Measurements from ENCODE around the gene CDH5. TPM values are rescaled to one million over a fixed set of nuclear protein-coding genes. Genes with fewer than 3 reads are reported as not detected.

Gene CDH5
- polyA plus RNA-seq, 1 of the 3 experiments (the other 2 are of a cell fraction) = not detected

DNA sequence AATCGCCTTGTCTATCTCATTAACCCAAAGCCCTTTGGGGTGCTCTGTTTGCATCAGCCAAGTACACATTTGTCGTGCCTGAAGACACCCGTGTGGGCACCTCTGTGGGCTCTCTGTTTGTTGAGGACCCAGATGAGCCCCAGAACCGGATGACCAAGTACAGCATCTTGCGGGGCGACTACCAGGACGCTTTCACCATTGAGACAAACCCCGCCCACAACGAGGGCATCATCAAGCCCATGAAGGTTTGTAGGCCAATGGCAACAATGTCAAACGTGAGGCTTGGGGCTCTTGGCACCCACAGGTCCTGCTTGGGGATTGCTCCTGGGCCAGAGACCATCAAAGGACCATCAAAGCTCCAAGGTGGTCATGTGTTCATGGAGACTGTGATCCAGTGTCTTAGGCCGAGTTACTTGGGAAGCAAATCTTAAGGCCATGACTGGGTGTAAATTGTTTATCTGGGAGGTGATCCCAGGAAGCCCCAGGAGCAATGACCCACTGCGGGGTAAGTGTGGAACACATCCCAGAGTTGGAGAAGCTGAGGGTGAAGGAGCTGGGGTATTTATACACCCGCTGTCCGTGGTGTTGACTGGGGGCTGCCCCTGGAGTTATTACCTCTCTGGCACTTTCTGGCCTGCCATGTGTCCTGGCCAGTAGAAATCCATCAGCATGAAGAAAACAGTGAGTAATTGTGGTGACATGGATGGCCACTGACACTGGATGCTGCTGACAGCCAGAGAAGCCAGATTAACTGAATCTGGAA is 24.0 kb downstream of the CDH5 start:
- no peaks in the 10 kb centered on the region for H4K20me1 ChIP-seq (ENCODE audit: insufficient read depth)
- ChIA-PET POLR2A (no interaction called here), CTCF (interaction anchor here (1.8 kb wide), 1 partner anchor 17 kb away, joined by 7 read pairs; no protein-coding TSS in a partner anchor)
- no peaks in the 10 kb centered on the region for H3F3A ChIP-seq (replicated peaks; ENCODE audit: insufficient read depth)
- DNase-seq = no peak
- H3K9ac ChIP-seq = no peak overlapping the region
- H3K4me3 ChIP-seq (ENCODE audit: low read depth in 2 of 2, low read length in 1 of 2) = no peak overlapping the region
- H3K36me3 ChIP-seq (replicated peaks in 1 of 2; ENCODE audit: control insufficient read depth in 1 of 2, insufficient read depth in 2 of 2, low read length in 1 of 2) = no peaks in the 10 kb centered on the region
- no peaks in the 10 kb centered on the region for H3K79me2 ChIP-seq (ENCODE audit: insufficient read depth)
- no peaks in the 10 kb centered on the region for H3K9me3 ChIP-seq
- WGBS (ENCODE audit: low lambda C conversion rate) = 67% methylated on average over 14 of the region's 14 CpGs
- no peaks in the 10 kb centered on the region for H3K4me1 ChIP-seq (ENCODE audit: control insufficient read depth in 1 of 2, insufficient read depth in 2 of 2, low read depth in 1 of 2, low read length in 1 of 2)
- no peak overlapping the region for H2AFZ ChIP-seq (ENCODE audit: low read depth)
- H3K4me2 ChIP-seq = no peak overlapping the region
- no peak overlapping the region for H3K27ac ChIP-seq (ENCODE audit: low read depth in 2 of 2, low read length in 1 of 2)
- H3K27me3 ChIP-seq (ENCODE audit: insufficient read depth) = no peaks in the 10 kb centered on the region
- TF ChIP-seq RAD21 (IDR thresholded peaks at IDR 0.05; ENCODE audit: low read length) (no peak), NRF1 (IDR thresholded peaks at IDR 0.05; ENCODE audit: low read depth, low read length) (no peak), MXI1 (IDR thresholded peaks at IDR 0.05; ENCODE audit: low read depth, low read length) (no peak), JUND (IDR thresholded peaks at IDR 0.05) (no peak), SMC3 (IDR thresholded peaks at IDR 0.05; ENCODE audit: low read depth, low read length) (no peak), MAX (IDR thresholded peaks at IDR 0.05; ENCODE audit: low read depth) (no peak), MEF2A (IDR thresholded peaks at IDR 0.05; ENCODE audit: borderline replicate concordance, low read depth) (no peak)
- H3K9me2 ChIP-seq = no peaks in the 10 kb centered on the region

- WGBS (ENCODE audit: low lambda C conversion rate) = 89% methylated on average over 13 of the region's 18 CpGs
- ChIA-PET POLR2A (no interaction called here), CTCF (interaction anchor here (1.7 to 1.8 kb wide), 2 partner anchors 15 to 91 kb away, joined by 4 to 12 read pairs; no protein-coding TSS in a partner anchor)
- no peaks in the 10 kb centered on the region for H3K9me3 ChIP-seq
- H3F3A ChIP-seq (replicated peaks; ENCODE audit: insufficient read depth) = no peaks in the 10 kb centered on the region
- no peak overlapping the region for H2AFZ ChIP-seq (ENCODE audit: low read depth)
- no peaks in the 10 kb centered on the region for H4K20me1 ChIP-seq (ENCODE audit: insufficient read depth)
- no peak for DNase-seq
- no peak overlapping the region for H3K4me3 ChIP-seq (ENCODE audit: low read depth in 2 of 2, low read length in 1 of 2)
- H3K79me2 ChIP-seq (ENCODE audit: insufficient read depth) = no peaks in the 10 kb centered on the region
- no peak overlapping the region for H3K9ac ChIP-seq
- H3K36me3 ChIP-seq (replicated peaks in 1 of 2; ENCODE audit: control insufficient read depth in 1 of 2, insufficient read depth in 2 of 2, low read length in 1 of 2) = no peaks in the 10 kb centered on the region
- no peaks in the 10 kb centered on the region for H3K27me3 ChIP-seq (ENCODE audit: insufficient read depth)
- H3K27ac ChIP-seq (ENCODE audit: low read depth in 2 of 2, low read length in 1 of 2) = no peak overlapping the region
- H3K4me2 ChIP-seq = no peak overlapping the region
- TF ChIP-seq MAX (IDR thresholded peaks at IDR 0.05; ENCODE audit: low read depth) (no peak), TAF1 (IDR thresholded peaks at IDR 0.05; ENCODE audit: borderline replicate concordance, low read depth, low read length) (no peak), REST (IDR thresholded peaks at IDR 0.05; ENCODE audit: low read depth, low read length) (no peak), EZH2phosphoT487 (IDR thresholded peaks at IDR 0.05; ENCODE audit: borderline replicate concordance, low read depth) (no peak), RFX5 (IDR thresholded peaks at IDR 0.05; ENCODE audit: low read length) (no peak), MEF2A (IDR thresholded peaks at IDR 0.05; ENCODE audit: borderline replicate concordance, low read depth) (no peak), TEAD4 (IDR thresholded peaks at IDR 0.05; ENCODE audit: borderline replicate concordance, insufficient read depth) (no peak), RAD21 (IDR thresholded peaks at IDR 0.05; ENCODE audit: low read length) (no peak), NRF1 (IDR thresholded peaks at IDR 0.05; ENCODE audit: low read depth, low read length) (no peak)
- TF ChIP-seq, protein P1, sequence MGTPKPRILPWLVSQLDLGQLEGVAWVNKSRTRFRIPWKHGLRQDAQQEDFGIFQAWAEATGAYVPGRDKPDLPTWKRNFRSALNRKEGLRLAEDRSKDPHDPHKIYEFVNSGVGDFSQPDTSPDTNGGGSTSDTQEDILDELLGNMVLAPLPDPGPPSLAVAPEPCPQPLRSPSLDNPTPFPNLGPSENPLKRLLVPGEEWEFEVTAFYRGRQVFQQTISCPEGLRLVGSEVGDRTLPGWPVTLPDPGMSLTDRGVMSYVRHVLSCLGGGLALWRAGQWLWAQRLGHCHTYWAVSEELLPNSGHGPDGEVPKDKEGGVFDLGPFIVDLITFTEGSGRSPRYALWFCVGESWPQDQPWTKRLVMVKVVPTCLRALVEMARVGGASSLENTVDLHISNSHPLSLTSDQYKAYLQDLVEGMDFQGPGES (IDR thresholded peaks at IDR 0.05; ENCODE audit: low read depth, low read length) = no peak
- H3K9me2 ChIP-seq = no peaks in the 10 kb centered on the region
- no peaks in the 10 kb centered on the region for H3K4me1 ChIP-seq (ENCODE audit: control insufficient read depth in 1 of 2, insufficient read depth in 2 of 2, low read depth in 1 of 2, low read length in 1 of 2)
These were observed 25.5 kb downstream of the CDH5 start for GRCh38 chr16:66391726-66392670.
